C4-2B (cell line): ENCODE results near the gene FRAS1.

Source experiments
- H3K27ac ChIP-seq: fragments of 450-650 bp; 2 replicates; pipeline ENCODE4 v1.5.1; 2017
- CTCF ChIP-seq: fragments of 450-650 bp; conservative IDR thresholded peaks from 2 replicates; pipeline ENCODE4 v1.5.1; 2017; ENCODE audit warnings: mild to moderate bottlenecking
- ZFX ChIP-seq: fragments of 450-650 bp; IDR thresholded peaks from 2 replicates; pipeline ENCODE4 v1.6.1; 2017

FRAS1 gene

GRCh38 chr4:78379991-78380729 lies 323.0 kb downstream of the FRAS1 start:
- no peak overlapping the region for H3K27ac ChIP-seq
- TF ChIP-seq CTCF: no peak
- no peak for TF ChIP-seq ZFX

- H3K27ac ChIP-seq: no peak overlapping the region
- TF ChIP-seq ZFX (no peak), CTCF (no peak)
These were observed 329.6 kb downstream of the FRAS1 start for GRCh38 chr4:78386679-78387078.

- H3K27ac ChIP-seq: no peak overlapping the region
- no peak for TF ChIP-seq CTCF
- no peak for TF ChIP-seq ZFX
These were observed 338.5 kb downstream of the FRAS1 start for GRCh38 chr4:78395642-78396041.

- H3K27ac ChIP-seq: no peak overlapping the region
- no peak for TF ChIP-seq CTCF
- TF ChIP-seq ZFX: no peak
These were observed 339.6 kb downstream of the FRAS1 start for GRCh38 chr4:78396613-78397291.

- H3K27ac ChIP-seq: no peak overlapping the region
- TF ChIP-seq CTCF (no peak), ZFX (no peak)
These were observed 340.1 kb downstream of the FRAS1 start for GRCh38 chr4:78397292-78397630.

- H3K27ac ChIP-seq: no peak overlapping the region
- TF ChIP-seq CTCF (no peak), ZFX (no peak)
These were observed 352.6 kb downstream of the FRAS1 start for GRCh38 chr4:78409612-78410202.

- TF ChIP-seq CTCF (no peak), ZFX (no peak)
- no peak overlapping the region for H3K27ac ChIP-seq
These were observed 353.1 kb downstream of the FRAS1 start for GRCh38 chr4:78410225-78410624.
